Kidney glomerular epithelial cell (primary cell): Measurements from ENCODE around the gene DPYD.
"Not testable (repeated sequence)": the region's sequence is repeated elsewhere in the genome, so short reads cannot be mapped to it uniquely, and the experiment has no call there.

Experiments used
- DNase-seq: peaks from one replicate; lab custom pipeline; 2025; lab: John Stamatoyannopoulos, UW

The DPYD gene

DNA sequence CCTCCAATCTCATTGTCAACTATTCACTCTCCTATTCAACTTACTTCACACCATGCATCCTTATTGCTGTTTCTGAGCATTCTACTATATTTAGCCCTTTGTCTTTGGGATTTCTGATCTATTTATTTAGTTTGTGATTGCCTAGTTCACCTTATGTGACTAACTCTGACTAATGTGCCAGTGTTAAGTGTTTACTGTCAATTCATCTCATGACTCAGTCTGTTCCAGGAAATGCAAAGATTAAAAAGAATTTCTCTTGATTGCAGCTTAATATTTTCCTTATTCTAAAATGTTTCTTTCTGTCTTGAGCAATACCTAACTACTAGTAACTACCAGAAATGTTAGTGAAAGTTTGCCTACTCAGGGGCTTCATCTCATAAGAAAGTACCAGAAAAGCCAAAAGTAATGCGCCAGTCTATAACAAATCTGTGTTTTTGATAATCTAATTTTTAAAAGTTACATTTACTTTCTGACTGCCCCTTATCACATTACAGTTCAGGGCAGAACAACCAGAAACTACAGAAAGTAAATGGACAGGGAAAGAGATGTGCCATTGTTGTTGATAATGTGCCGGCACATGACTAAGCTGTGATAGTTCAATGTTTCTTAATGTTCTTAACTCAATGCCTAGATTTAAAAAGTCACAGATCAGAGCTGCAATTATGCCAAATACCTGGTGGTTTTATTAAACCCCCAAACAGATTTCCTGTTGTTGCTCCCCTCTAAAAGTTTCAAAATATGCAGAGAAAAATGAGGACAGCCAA, 642.8 kb downstream of the DPYD start:
- DNase-seq, result peak; percentile 51

DNA sequence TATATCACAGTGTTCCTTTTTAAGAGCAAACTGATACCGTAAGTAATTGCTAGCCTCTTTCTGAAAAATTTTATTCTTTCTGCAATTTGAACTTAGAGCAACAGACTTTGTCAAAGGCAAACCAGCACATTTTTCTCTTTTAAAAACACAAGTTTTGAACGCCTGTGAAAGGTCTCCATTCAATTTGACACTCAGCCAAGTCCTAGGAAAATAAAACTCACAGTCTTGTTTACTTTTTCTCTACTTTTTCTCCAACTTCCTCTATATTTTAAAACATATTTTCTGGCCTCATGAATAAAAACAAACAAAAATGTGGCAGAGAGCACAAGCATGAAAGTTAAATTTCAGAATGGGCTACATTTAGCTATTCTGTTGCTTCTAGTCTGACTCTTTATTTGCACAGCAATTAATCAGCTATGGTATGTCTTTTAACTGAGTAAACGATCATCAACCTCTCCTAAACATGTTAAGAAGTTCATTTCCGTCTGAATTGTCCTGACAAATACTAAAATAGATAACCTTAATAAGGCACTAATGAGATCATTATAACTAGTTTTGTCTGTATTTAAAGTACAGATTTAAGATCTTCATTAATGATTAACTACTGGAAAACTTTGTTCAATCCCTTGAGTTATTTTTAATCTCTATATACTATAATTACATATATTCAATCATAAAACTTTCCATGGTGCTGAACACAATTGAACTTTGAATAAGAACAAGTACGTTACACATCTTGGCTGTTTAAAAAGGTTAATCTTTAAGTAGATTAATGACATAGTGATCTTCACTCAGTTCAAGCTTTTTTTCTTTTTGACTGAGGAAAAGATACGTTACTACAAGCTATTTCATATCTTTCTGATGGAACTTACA, 648.7 kb downstream of the DPYD start:
- DNase-seq, result no peak

DNA sequence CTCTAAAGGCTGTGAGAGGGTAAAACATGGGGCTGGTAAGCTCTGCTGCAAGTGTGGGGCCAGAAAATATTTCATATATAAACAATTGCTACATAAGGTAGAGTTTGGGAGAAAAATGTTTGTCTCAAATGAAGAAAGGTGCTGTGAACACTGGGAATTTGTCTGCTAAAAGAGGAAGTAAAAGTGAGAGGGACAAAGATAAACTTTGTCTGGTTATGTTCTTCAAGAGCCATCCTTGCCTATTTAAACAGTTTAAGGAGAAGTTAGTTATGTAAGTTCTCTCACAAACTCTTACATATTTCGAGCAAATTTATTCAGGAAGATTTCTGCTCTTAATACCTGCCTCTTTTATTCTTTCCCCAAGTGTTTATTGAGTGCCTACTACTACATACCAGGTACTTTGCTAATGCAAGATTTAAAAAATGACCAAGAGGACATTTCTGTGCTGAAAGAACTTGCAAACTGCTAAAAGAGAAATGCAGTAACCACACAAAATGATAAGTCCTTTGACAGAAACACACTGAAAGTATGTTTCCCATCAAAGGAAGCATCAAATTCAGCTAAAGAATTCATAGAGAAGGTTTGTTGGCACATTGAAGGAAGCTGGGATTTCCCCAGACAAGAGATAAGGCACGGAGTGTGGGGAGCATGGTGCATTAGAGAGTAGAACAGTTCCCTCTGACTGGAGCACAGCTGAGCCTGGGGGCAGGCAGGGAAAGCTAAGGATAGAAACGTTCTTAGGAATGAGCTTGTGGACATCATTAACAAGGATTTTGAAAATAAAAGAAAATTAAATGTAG, 650.1 kb downstream of the DPYD start:
- no peak for DNase-seq

DNA sequence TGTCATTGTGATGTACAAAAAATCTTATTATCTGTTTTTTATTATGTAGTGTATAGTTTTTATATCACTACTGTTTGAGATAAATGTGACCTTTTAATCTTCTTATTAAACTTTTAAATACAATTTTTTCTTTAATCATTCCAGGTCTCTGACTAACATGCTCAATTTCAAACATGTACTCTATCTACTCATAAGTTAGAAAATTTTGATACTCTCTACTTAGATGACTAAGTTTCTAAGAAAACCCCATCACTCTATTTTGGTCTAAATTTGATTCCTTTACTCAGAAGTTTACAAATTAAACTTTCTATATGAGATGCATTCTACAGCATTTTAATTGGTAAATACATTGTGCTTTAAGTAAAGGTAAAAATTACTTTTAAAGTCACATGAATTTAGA, 655.2 kb downstream of the DPYD start:
- DNase-seq, result no peak

DNA sequence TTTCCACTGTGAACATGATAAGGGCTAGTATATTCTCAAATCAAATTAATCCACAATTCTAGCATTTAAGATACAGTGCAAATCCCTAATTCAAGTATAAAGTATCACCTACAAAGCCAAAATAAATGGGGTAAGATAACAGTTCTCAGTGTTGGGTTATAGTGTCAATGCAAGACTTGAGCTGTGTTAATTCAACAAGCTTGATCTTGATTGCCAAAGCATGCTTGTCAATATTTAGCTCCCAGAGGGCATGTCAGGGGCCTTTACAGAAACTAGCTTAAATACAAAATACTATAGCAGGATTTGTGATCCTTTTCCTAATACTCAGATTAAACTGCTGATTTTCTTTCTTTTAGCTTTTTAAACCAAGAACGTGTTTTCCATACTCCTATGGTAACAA, 658.0 kb downstream of the DPYD start:
- no peak for DNase-seq

DNA sequence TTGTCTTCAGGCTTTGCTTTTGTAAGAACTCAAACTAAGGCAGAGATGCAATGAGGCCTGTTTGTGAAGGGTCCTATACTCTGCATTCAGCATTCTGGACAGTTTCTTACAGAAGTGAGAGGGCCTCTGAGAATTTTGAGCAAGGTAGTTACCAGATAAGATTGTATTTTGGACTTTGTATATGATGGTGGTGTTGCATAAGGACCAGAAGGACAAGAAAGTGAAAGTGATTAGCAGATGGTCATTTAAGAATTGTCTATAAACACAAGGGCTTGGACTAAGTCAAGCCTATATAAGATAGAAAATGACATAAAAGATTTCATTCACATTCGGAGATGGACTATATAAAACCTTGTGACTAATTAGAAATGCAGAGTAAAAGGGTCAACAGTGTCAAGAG, 662.2 kb downstream of the DPYD start:
- DNase-seq, result no peak

DNA sequence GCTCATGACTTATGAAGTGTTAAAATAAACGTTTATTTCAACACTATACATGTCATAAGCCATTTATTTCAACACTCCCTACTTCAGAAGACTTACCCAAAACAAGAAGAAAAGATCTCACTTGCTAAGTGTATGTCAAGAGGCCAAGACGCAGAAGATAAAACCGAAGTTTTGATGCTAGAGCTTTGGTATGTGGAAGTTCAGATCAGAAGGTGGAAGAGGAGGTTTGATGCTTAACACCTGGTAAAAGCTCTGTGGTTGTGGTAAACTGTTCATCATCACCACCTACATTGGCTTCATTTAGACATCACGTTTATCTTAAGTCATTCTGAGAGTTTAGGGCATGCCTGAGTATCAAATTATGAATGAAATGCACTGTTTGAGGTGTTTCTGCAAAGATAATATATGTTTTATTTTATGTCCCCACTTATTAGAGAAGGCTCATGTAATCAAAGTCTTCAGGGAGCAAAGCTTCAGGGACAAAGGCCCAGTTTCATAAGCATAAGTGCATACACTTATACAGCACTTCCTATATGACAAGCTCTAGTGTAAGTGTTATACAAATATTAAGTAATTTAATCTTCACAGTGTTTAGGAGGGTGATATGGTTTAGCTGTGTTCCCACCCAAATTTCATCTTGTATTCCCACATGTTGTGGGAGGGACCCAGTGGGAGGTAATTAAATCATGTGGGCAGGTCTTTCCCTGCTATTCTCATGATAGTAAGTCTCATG, 665.9 kb downstream of the DPYD start:
- DNase-seq, result no peak

DNA sequence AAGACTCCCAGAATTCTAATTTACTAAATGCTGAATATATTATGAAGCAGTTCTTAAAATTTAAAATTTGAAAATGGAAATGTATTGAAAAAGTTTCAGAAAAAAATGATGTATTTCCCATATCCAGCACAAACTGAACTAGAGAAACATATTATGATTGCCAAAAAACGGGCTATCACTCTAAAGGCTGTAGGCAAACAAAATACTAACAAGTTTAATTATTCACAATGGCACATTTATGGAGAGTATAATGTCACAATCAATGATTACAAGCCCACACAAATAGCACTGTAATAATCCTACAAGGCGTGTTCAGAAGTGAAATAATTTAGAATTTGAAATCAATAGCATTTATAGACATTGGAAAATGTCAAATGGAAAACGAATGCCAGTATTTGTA, 667.9 kb downstream of the DPYD start:
- no peak for DNase-seq

DNA sequence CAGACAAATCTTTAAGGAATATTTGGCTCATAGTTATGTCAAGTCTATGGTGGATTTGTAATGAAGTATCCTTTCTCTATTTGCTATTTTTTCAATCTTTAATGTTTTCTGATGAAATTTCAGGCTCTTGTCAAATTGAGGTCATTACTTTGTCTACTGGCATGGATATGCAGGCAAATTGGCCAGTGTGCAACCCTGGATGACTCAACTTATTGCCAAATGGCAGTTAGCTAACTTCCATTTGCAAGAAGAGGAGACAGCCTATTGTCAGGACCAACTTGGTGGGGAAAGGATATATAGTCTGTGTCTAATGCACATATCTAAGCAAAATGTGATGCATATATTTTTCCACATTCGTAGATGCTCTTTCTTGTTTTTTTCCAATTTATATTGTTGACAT, 668.8 kb downstream of the DPYD start:
- no peak for DNase-seq

DNA sequence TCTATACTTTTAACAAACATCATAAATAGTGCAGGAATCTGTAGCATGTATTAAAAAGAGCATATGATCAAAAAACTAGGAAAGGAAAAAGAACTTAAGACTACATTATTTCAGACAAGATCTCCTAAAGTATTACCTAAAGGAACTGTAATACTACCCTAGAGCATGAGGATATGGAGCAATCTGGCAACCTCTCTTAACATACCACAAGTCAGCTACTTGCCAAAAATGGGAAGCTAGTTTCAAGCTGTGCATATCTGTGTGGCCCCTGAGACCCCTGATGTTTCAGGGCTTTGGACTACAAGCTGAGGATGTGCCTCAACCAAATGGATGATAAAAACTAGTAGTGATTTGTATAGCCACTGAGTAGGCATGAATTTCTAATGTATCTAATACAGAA, 673.6 kb downstream of the DPYD start:
- DNase-seq, result no peak

DNA sequence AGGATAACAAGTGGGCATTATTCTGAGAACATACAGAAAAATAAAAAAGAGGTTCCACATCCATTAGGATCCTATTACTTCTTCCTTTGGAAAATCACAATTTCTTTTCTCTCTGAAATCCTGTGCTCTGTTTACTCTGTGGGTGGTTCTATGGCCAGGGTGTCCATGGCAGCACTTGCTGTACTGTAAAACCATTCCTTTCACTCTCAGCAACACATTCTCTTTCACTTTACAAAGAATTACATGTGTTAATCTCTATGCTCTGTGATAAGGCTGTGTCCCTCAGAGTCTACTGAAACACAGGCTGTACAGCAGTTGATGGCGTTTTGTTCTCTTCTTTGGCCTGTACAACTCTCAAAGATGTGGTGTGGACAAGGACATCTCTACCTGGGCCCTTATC, 675.2 kb downstream of the DPYD start:
- DNase-seq, result no peak

DNA sequence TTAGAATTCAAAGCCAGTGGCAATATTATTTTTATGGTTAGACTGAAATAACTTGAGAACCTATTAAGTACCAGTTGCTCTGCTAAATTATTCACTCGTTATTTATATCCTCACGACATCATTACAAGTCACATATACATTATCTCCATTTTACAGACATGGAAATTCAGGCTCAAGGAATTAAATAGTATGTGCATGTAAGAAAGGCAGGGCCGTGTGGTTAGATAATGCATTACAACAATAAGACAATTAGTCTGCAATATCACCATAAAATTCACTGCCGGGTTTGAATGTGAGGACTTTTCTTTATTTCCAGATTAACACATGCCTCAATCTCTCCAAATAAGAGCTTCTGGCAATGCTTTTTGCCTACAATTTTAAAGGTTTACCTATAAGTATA, 675.8 kb downstream of the DPYD start:
- no peak for DNase-seq

DNA sequence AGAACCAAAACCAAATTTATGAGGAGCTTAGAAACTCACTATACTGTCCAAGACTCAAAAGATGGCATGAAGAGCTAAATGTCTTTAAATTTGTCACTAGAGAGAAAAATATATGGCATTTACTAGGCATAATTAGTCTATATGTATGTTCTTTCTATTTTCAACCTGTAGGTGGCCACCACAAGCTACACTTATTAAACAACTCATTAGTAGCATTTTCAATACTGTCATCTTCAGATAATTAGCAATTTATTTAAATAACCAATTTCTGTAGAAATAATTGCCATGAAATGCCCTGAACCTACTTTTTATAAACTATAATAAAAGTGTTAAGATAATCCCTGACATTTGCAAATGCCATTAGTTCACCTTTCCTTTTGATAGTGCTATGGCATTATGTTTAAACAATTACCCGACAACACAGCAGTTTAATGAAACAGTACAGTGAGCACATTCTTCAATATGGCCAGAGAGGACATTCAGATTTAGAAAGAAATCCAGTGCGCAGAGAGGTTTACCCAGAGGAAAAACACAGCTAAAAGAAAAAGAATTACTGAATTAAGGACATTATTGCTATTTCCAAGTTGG, 676.8 kb downstream of the DPYD start:
- no peak for DNase-seq

DNA sequence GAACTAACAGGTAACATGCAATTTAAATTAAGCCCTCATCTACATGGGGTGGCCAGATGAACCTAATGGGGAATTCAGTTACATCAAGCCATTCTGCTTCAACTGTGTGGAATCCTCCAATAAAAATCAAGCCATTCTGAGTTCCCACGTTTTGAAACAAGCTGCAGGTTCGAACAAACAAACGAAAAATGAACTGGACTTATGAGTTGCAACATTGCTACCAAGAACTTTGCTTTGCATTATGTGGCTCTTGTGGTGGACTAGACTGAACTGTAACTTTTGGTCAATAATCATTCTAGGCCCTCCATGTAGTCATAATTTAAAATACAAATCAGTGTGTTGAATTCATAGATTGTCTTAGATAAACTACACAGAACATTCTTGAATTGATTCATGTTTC, 682.0 kb downstream of the DPYD start:
- DNase-seq, result no peak

DNA sequence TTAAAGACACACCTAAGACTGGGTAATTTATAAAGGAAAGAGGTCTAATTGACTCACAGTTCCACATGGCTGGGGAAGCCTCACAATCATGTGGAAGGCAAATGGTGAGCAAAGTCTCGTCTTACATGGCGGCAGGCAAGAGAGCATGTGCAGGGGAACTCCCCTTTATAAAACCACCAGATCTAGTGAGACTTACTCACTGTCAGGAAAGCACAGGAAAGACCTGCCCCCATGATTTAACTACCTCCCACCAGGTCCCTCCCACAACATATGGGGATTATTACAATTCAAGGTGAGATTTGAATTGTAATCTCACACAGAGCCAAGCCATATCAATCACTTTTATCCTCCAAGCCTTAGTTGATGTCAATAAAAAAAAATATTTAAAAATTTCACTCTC, 689.5 kb downstream of the DPYD start:
- DNase-seq, result not testable (repeated sequence)

DNA sequence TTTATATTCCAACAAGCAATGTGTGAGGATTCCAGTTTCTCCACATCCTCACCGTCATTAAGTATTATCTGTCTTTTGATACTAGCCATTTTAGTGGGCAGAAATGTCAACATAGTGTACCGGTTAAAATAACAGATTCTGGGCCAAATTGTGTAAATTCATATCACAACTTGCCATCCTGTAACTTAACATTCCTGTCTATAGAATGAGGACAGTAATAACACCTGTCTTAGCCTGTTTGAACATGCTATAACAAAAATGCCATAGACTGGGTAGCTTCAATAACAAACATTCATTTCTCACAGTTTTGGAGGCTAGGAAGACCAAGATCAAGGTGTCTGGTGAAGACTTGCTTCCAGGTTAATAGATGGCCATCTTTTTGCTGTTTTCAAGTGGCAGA, 708.2 kb downstream of the DPYD start:
- no peak for DNase-seq

DNA sequence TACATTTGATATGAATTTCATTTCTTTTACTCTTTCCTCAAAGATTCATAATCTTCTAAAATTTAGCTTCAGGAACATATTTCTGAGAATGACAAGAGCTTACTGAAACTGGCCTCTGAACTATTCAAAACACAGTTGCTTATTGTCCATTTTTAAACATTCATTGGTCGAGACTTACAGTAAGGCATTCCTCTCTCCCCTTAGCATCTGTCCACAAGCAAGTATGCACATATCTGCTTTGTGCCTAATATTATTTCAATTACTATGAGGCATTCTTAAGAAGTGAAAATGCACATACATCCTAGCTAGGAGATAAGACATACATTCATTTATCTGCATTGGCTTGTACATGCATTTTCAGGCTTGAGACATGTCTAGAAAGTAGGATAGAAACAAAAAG, 710.5 kb downstream of the DPYD start:
- DNase-seq, result no peak

DNA sequence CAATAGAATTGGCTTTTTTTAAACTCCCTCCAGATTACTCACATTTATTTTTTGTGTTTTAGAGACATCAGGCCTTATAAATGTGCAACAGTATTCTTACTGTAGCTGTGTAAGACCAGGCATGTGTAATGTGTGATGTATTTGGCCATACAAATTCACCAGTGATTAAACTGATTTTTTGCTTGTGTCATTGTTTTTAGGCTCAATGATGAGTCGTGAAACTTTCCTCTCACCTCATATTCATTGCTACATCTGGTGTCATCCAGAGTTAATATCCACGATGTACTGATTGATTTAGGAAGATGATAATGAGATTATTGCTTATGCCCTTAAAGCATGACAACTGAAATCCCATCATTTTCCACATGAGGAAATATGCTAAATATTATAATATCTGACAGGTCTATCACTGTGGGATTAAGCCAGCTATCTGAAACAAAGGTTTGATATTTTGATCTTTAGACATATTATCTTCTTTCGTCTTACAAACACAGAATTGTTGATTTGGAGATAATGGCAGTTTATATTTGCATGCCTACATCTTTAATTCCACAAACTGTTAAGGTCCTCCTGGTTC, 711.4 kb downstream of the DPYD start:
- no peak for DNase-seq

DNA sequence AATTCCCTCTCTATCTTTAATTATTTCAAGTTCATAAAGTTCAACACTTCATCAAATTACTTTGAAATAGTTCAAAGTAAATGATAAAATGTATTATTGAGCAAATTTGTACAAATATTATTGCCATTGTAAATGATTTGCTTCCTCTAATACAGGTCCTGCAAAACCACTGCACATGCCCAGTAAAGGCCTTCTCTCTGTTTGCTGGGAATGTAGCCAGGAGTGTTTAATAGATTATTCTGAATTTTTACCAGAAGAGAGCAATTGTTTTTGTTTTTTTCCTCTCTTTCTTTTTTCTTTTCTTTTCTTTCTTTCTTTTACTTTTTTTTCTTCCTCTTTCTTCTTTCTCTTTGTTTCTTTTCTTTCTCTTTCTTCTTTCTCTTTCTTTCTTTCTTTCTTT, 713.0 kb downstream of the DPYD start:
- DNase-seq, result no peak

DNA sequence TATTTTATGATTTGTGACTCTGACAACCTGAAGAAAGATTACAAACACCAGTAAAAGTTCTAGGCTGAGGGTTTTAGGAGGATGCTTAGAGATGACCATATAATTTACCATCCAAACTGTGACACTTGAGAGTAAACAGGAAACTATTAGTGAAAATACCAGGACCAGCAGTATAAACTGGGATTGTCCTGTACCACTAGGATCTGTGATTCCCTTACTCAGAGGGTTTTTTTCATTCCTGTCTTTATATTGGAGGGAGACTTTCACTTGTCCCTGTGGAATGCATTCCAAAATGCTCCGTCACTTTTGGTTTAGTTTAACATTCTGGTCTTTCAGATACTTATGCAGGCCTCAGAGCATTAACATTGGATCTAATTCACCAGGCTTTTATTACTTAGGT, 716.4 kb downstream of the DPYD start:
- no peak for DNase-seq
